Body of pancreas (tissue), 4 donors: ENCODE measurements around the gene FBN1.

Source experiments
- POLR2A ChIP-seq, 3 donors: fragments of 450-650 bp; IDR thresholded peaks; one replicate each; pipeline ENCODE4 v1.6.1; 2016; ENCODE audit warnings: antibody characterized with exemption in 3 of 3, mild to moderate bottlenecking in 2 of 3
- TF ChIP-seq, protein P1 (sequence below), 7 experiments: fragments of 450-650 bp in 4 of 7; fragments of 200-600 bp in 3 of 7; sonication (generic) in 3 of 7; IDR thresholded peaks; one replicate each; pipeline ENCODE4 v1.5.1; 2016 to 2019; ENCODE audit warnings: antibody characterized with exemption in 7 of 7

DNA sequence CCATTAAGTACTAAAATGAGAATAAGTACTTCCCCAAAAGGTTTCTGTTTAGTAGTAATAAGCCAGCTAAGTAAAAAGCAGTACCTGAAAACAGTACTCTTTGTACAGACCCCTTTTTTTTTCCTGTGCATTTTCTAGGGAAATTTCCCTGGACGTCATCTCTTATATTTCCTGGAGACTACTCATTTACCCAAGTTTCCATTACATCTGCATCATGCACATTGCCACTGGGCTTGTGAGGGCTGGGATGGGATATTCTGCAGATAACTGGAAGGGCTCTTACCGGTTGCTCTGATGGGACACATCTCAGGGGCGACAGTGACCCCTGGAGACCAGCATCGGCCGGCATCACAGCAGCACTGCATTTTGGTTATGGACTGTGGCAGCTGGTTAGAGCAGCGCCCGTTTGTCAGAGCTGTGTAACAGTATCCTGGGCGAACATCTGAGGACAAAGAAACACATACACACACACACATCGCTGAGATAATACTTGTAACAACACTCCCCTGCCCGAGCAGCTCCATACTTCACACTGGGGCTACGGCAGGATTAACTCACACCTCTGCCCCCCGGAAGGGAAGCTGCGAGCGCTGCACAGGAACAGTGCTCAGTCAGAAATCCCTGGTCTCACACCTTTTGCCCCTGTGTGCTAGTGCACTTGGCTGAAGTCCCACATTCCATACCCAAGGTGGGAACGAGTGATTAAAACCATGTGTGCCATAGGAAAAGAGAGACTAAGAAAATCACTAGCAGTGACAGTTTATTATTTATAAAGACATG is 124.9 kb downstream of the FBN1 start:
- TF ChIP-seq, protein P1, sequence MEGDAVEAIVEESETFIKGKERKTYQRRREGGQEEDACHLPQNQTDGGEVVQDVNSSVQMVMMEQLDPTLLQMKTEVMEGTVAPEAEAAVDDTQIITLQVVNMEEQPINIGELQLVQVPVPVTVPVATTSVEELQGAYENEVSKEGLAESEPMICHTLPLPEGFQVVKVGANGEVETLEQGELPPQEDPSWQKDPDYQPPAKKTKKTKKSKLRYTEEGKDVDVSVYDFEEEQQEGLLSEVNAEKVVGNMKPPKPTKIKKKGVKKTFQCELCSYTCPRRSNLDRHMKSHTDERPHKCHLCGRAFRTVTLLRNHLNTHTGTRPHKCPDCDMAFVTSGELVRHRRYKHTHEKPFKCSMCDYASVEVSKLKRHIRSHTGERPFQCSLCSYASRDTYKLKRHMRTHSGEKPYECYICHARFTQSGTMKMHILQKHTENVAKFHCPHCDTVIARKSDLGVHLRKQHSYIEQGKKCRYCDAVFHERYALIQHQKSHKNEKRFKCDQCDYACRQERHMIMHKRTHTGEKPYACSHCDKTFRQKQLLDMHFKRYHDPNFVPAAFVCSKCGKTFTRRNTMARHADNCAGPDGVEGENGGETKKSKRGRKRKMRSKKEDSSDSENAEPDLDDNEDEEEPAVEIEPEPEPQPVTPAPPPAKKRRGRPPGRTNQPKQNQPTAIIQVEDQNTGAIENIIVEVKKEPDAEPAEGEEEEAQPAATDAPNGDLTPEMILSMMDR (IDR thresholded peaks at IDR 0.05): no peak
- TF ChIP-seq POLR2A (IDR thresholded peaks at IDR 0.05): no peak
